HepG2 (cell line): ENCODE measurements around the gene SERTAD1. TPM values are rescaled to one million over a fixed set of nuclear protein-coding genes. Genes with fewer than 3 reads are reported as not detected.

Experiments used
- ATAD3A ChIP-seq: sonication (generic); formaldehyde crosslinking; IDR thresholded peaks from 2 replicates; pipeline ENCODE4 v1.4.0; 2020; ENCODE audit warnings: missing genetic modification reagents
- DNMT3B ChIP-seq: conservative IDR thresholded peaks from 2 replicates; pipeline ENCODE4 v1.6.1; 2016; ENCODE audit warnings: missing biosample characterization, control low read depth
- GTF2F1 ChIP-seq: fragments of 150-350 bp; IDR thresholded peaks from 2 replicates; pipeline ENCODE4 v1.6.1; 2014; ENCODE audit warnings: low read length
- HCFC1 ChIP-seq: fragments of 150-350 bp; IDR thresholded peaks from 2 replicates; pipeline ENCODE4 v1.6.1; 2014; ENCODE audit warnings: low read depth, low read length
- IKZF1 ChIP-seq: fragments of 450-650 bp; IDR thresholded peaks from 2 replicates; pipeline ENCODE4 v1.7.1; 2016
- KLF6 ChIP-seq: IDR thresholded peaks from 2 replicates; pipeline ENCODE4 v1.8.0; 2016; ENCODE audit warnings: missing biosample characterization, missing genetic modification reagents
- MEIS2 ChIP-seq: sonication (generic); formaldehyde crosslinking; IDR thresholded peaks from 2 replicates; pipeline ENCODE4 v1.9.0; 2021; ENCODE audit warnings: mild to moderate bottlenecking, missing genetic modification reagents
- MXD3 ChIP-seq: IDR thresholded peaks from 2 replicates; pipeline ENCODE4 v1.6.1; 2016; ENCODE audit warnings: mild to moderate bottlenecking, missing biosample characterization, missing genetic modification reagents
- MYPOP ChIP-seq: sonication (generic); formaldehyde crosslinking; IDR thresholded peaks from 2 replicates; pipeline ENCODE4 v1.8.1; 2023; ENCODE audit warnings: mild to moderate bottlenecking, moderate library complexity, missing genetic modification reagents
- NCOR1 ChIP-seq: fragments of 200-600 bp; sonication (generic); IDR thresholded peaks from 2 replicates; pipeline ENCODE4 v1.7.0; 2017; ENCODE audit warnings: antibody characterized with exemption, low read length, borderline replicate concordance
- NFE2L1 ChIP-seq: sonication (generic); formaldehyde crosslinking; IDR thresholded peaks from 2 replicates; pipeline ENCODE4 v1.4.0; 2020; ENCODE audit warnings: missing genetic modification reagents, mild to moderate bottlenecking, borderline replicate concordance
- PHB2 ChIP-seq: fragments of 450-650 bp; IDR thresholded peaks from 2 replicates; pipeline ENCODE4 v1.6.1; 2018; ENCODE audit not compliant: partially characterized antibody
- PRMT3 ChIP-seq: sonication (generic); formaldehyde crosslinking; IDR thresholded peaks from 2 replicates; pipeline ENCODE4 v1.8.1; 2022; ENCODE audit warnings: low read depth, mild to moderate bottlenecking, moderate library complexity, missing genetic modification reagents, borderline replicate concordance
- SETDB1 ChIP-seq: sonication (generic); formaldehyde crosslinking; IDR thresholded peaks from 2 replicates; pipeline ENCODE4 v1.5.1; 2020; ENCODE audit warnings: missing genetic modification reagents, mild to moderate bottlenecking, borderline replicate concordance
- SMAD9 ChIP-seq: sonication (generic); formaldehyde crosslinking; IDR thresholded peaks from 2 replicates; pipeline ENCODE4 v1.5.1; 2020; ENCODE audit warnings: mild to moderate bottlenecking, missing genetic modification reagents
- TEAD3 ChIP-seq: optimal IDR thresholded peaks from 2 replicates; pipeline ENCODE3; 2016; ENCODE audit warnings: borderline replicate concordance
- ZBTB3 ChIP-seq: sonication (generic); formaldehyde crosslinking; IDR thresholded peaks from 2 replicates; pipeline ENCODE4 v1.4.0; 2020; ENCODE audit warnings: low read depth, mild to moderate bottlenecking, moderate library complexity, missing genetic modification reagents, borderline replicate concordance
- ZIK1 ChIP-seq: sonication (generic); formaldehyde crosslinking; IDR thresholded peaks from 2 replicates; pipeline ENCODE4 v1.5.0; 2020; ENCODE audit warnings: mild to moderate bottlenecking, low read depth, missing genetic modification reagents, borderline replicate concordance
- ZNF138 ChIP-seq: sonication (generic); formaldehyde crosslinking; IDR thresholded peaks from 2 replicates; pipeline ENCODE4 v1.5.0; 2020; ENCODE audit warnings: mild to moderate bottlenecking, low read depth, missing genetic modification reagents
- ZNF160 ChIP-seq: sonication (generic); formaldehyde crosslinking; IDR thresholded peaks from 2 replicates; pipeline ENCODE4 v1.8.0; 2022; ENCODE audit warnings: mild to moderate bottlenecking, inconsistent platforms, missing genetic modification reagents
- ZNF205 ChIP-seq: IDR thresholded peaks from 2 replicates; pipeline ENCODE4 v1.6.1; 2018; ENCODE audit warnings: missing biosample characterization, missing genetic modification reagents
- ZNF207 ChIP-seq: fragments of 450-650 bp; IDR thresholded peaks from 2 replicates; pipeline ENCODE4 v1.6.1; 2016; ENCODE audit warnings: antibody characterized with exemption, borderline replicate concordance
- ZNF256 ChIP-seq: sonication (generic); formaldehyde crosslinking; conservative IDR thresholded peaks from 2 replicates; pipeline ENCODE4 v1.4.0; 2020; ENCODE audit warnings: missing genetic modification reagents
- ZNF274 ChIP-seq: sonication (generic); formaldehyde crosslinking; IDR thresholded peaks from 2 replicates; pipeline ENCODE4 v1.5.1; 2020; ENCODE audit warnings: mild to moderate bottlenecking, missing genetic modification reagents
- ZNF460 ChIP-seq: sonication (generic); formaldehyde crosslinking; IDR thresholded peaks from 2 replicates; pipeline ENCODE4 v1.5.1; 2020; ENCODE audit warnings: missing genetic modification reagents, mild to moderate bottlenecking, borderline replicate concordance
- ZNF557 ChIP-seq: sonication (generic); formaldehyde crosslinking; IDR thresholded peaks from 2 replicates; pipeline ENCODE4 v1.4.0; 2020; ENCODE audit warnings: missing genetic modification reagents
- ZNF607 ChIP-seq: sonication (generic); formaldehyde crosslinking; IDR thresholded peaks from 2 replicates; pipeline ENCODE4 v1.5.1; 2020; ENCODE audit warnings: missing genetic modification reagents, mild to moderate bottlenecking, borderline replicate concordance
- ZNF703 ChIP-seq: sonication (generic); formaldehyde crosslinking; IDR thresholded peaks from 2 replicates; pipeline ENCODE4 v1.5.1; 2020; ENCODE audit warnings: missing genetic modification reagents, mild to moderate bottlenecking, moderate library complexity, borderline replicate concordance
- ZNF773 ChIP-seq: sonication (generic); formaldehyde crosslinking; IDR thresholded peaks from 2 replicates; pipeline ENCODE4 v1.4.0; 2020; ENCODE audit warnings: missing genetic modification reagents, borderline replicate concordance
- ZNF816 ChIP-seq: sonication (generic); formaldehyde crosslinking; IDR thresholded peaks from 2 replicates; pipeline ENCODE4 v1.8.0; 2022; ENCODE audit warnings: missing genetic modification reagents, mild to moderate bottlenecking, borderline replicate concordance
- ZNF879 ChIP-seq: sonication (generic); formaldehyde crosslinking; IDR thresholded peaks from 2 replicates; pipeline ENCODE4 v1.8.1; 2023; ENCODE audit warnings: missing genetic modification reagents
- polyA plus RNA-seq, 8 experiments: library from polyadenylated mRNA; depleted of rRNA in 3 of 8; stranded (reverse) in 7 of 8; unstranded in 1 of 8; fragments of >200 nt; fragmentation: Illumina TruSeq in 4 of 8; extraction: Trizol in 4 of 8; gene quantifications; 2 replicates each; pipeline versions ENCODE4 v1.2.1 to v1.2.3, GENCODE V29; 2011 to 2016; ENCODE audit warnings: low read depth in 4 of 8, missing spikeins in 1 of 8, mixed read lengths in 1 of 8; ENCODE audit not compliant: insufficient read depth in 1 of 8
- total RNA-seq, 5 experiments: library from RNA; depleted of rRNA; stranded (reverse); fragments of >200 nt; fragmentation: Illumina TruSeq; extraction: Trizol; gene quantifications; 2 replicates each; pipeline ENCODE4 v1.2.3, GENCODE V29; 2016; ENCODE audit warnings: low read depth in 1 of 5

The SERTAD1 gene
- total and polyA plus RNA-seq, 2 of the 13 experiments (the other 11 are each of a cell fraction or from before 2014, with no cell fraction given): 4.3 to 4.5 TPM

GRCh38 chr19:40420766-40421765, 4.7 kb downstream of the SERTAD1 start (continued):
- peak; percentile 75; the same call in 1 of the 2 replicates for TF ChIP-seq DNMT3B
- peak; percentile 93 for TF ChIP-seq ZNF160 (CRISPR knock-in tag)
- TF ChIP-seq MEIS2: peak; percentile 72
- TF ChIP-seq ZBTB3 (CRISPR knock-in tag): no peak
- no peak for TF ChIP-seq ATAD3A
- TF ChIP-seq MXD3 (CRISPR knock-in tag): peak; percentile 19; the same call in 1 of the 2 replicates
- no peak for TF ChIP-seq SETDB1 (CRISPR knock-in tag)
- TF ChIP-seq ZNF256: 0 out of 2 replicates have a peak, but pooled peaks have one; percentile 14
- TF ChIP-seq ZNF879 (CRISPR knock-in tag): 0 out of 2 replicates have a peak, but pooled peaks have one; percentile 60
- TF ChIP-seq KLF6 (CRISPR knock-in tag): peak; percentile 36; the same call in 1 of the 2 replicates
- no peak for TF ChIP-seq NCOR1
- peak; percentile 93 for TF ChIP-seq ZNF274 (CRISPR knock-in tag)
- no peak for TF ChIP-seq PHB2
- no peak; the same call in 1 of the 2 replicates for TF ChIP-seq ZNF703 (CRISPR knock-in tag)
- no peak for TF ChIP-seq ZNF207
- TF ChIP-seq NFE2L1 (CRISPR knock-in tag): no peak
- no peak; the same call in 1 of the 2 replicates for TF ChIP-seq ZNF205 (CRISPR knock-in tag)
- peak; percentile 36; the same call in 1 of the 2 replicates for TF ChIP-seq ZNF460
- TF ChIP-seq ZIK1 (CRISPR knock-in tag): peak; percentile 51; the same call in 1 of the 2 replicates
- 0 out of 2 replicates have a peak, but pooled peaks have one; percentile 20 for TF ChIP-seq ZNF557 (CRISPR knock-in tag)
- peak; percentile 93; the same call in 1 of the 2 replicates for TF ChIP-seq MYPOP (CRISPR knock-in tag)
- no peak for TF ChIP-seq GTF2F1
- TF ChIP-seq TEAD3 (CRISPR knock-in tag): peak; percentile 99
- peak; percentile 67; the same call in 1 of the 2 replicates for TF ChIP-seq ZNF607 (CRISPR knock-in tag)
- peak; percentile 58; the same call in 1 of the 2 replicates for TF ChIP-seq ZNF773 (CRISPR knock-in tag)
- no peak for TF ChIP-seq IKZF1
- no peak for TF ChIP-seq HCFC1
- TF ChIP-seq ZNF138: no peak
- TF ChIP-seq PRMT3 (CRISPR knock-in tag): no peak
- TF ChIP-seq SMAD9 (CRISPR knock-in tag): no peak
- TF ChIP-seq ZNF816: peak; percentile 38; the same call in 1 of the 2 replicates
